ENCODE results near the gene CCDC33. TPM values are rescaled to one million over a fixed set of nuclear protein-coding genes. Genes with fewer than 3 reads are reported as not detected.

The CCDC33 gene
- total and polyA plus RNA-seq, 2 experiments from 2014 or later: 2.6 to 2.8 TPM

DNA sequence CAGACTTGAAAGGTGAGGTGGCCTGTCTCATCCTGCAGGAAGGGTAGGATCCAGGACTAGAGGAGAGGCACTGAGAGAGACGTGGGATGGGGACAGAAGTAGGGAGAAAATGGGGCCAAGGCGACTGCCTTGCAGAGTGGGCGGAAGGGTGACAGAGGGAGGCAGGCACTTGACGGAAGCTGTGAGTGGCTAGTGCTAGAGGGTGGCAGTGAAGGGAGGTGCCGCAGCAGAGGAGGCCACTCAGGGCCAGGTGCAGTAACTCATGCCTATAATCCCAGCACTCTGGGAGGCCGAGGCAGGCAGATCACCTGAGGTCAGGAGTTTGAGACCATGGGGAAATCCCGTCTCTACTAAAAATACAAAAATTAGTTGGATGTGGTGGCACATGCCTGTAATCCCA lies 7.3 kb downstream of the CCDC33 start:
- H3K27ac ChIP-seq (ENCODE audit: low read depth): no peak overlapping the region

More for the DNA sequence above, 7.3 kb downstream of the CCDC33 start:
- TF ChIP-seq EZH2 (IDR thresholded peaks at IDR 0.05; ENCODE audit: low read depth, unreplicated experiment) (no peak), JUNB (IDR thresholded peaks at IDR 0.05; ENCODE audit: unreplicated experiment) (no peak), ZNF462 (CRISPR knock-in tag; IDR thresholded peaks at IDR 0.05) (no peak), NANOG (IDR thresholded peaks at IDR 0.05; ENCODE audit: borderline replicate concordance) (no peak), EZH2phosphoT487 (IDR thresholded peaks at IDR 0.05; ENCODE audit: unreplicated experiment) (no peak), POLR2AphosphoS5 (IDR thresholded peaks at IDR 0.05; ENCODE audit: low read depth) (no peak), ZNF114 (CRISPR knock-in tag; IDR thresholded peaks at IDR 0.05) (no peak), CREB1 (CRISPR knock-in tag; IDR thresholded peaks at IDR 0.05; ENCODE audit: low read depth) (no peak), ZNF331 (CRISPR knock-in tag; IDR thresholded peaks at IDR 0.05; ENCODE audit: low read depth) (no peak), STAT1 (IDR thresholded peaks at IDR 0.05; ENCODE audit: unreplicated experiment) (no peak), CTCF (conservative IDR thresholded peaks at IDR 0.05; ENCODE audit: low read depth in 2 of 2) (no peak)
- TF ChIP-seq, protein P1, sequence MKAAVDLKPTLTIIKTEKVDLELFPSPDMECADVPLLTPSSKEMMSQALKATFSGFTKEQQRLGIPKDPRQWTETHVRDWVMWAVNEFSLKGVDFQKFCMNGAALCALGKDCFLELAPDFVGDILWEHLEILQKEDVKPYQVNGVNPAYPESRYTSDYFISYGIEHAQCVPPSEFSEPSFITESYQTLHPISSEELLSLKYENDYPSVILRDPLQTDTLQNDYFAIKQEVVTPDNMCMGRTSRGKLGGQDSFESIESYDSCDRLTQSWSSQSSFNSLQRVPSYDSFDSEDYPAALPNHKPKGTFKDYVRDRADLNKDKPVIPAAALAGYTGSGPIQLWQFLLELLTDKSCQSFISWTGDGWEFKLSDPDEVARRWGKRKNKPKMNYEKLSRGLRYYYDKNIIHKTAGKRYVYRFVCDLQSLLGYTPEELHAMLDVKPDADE (IDR thresholded peaks at IDR 0.05): no peak
- TF ChIP-seq, protein P2, sequence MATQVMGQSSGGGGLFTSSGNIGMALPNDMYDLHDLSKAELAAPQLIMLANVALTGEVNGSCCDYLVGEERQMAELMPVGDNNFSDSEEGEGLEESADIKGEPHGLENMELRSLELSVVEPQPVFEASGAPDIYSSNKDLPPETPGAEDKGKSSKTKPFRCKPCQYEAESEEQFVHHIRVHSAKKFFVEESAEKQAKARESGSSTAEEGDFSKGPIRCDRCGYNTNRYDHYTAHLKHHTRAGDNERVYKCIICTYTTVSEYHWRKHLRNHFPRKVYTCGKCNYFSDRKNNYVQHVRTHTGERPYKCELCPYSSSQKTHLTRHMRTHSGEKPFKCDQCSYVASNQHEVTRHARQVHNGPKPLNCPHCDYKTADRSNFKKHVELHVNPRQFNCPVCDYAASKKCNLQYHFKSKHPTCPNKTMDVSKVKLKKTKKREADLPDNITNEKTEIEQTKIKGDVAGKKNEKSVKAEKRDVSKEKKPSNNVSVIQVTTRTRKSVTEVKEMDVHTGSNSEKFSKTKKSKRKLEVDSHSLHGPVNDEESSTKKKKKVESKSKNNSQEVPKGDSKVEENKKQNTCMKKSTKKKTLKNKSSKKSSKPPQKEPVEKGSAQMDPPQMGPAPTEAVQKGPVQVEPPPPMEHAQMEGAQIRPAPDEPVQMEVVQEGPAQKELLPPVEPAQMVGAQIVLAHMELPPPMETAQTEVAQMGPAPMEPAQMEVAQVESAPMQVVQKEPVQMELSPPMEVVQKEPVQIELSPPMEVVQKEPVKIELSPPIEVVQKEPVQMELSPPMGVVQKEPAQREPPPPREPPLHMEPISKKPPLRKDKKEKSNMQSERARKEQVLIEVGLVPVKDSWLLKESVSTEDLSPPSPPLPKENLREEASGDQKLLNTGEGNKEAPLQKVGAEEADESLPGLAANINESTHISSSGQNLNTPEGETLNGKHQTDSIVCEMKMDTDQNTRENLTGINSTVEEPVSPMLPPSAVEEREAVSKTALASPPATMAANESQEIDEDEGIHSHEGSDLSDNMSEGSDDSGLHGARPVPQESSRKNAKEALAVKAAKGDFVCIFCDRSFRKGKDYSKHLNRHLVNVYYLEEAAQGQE (IDR thresholded peaks at IDR 0.05; ENCODE audit: unreplicated experiment): no peak
- Mint-ChIP-seq H3K4me1 (peaks cover 42% of the 10 kb centered on the region), H3K4me3 (no peak overlapping the region), H3K36me3 (ENCODE audit: low read depth) (no peaks in the 10 kb centered on the region), H3K27ac (no peak overlapping the region), H3K9me3 (no peaks in the 10 kb centered on the region), H3K27me3 (ENCODE audit: insufficient read depth, low read depth, poor library complexity) (peaks cover 18% of the 10 kb centered on the region)
- H3K4me3 ChIP-seq: no peak overlapping the region
- no peak for ATAC-seq
- peaks cover 12% of the 10 kb centered on the region for H3K4me1 ChIP-seq (ENCODE audit: insufficient read depth)
- H3F3A ChIP-seq (replicated peaks; ENCODE audit: low read depth): 0 out of 2 replicates have a peak, but pooled peaks cover 8% of the 10 kb centered on the region
- H2AFZ ChIP-seq: no peak overlapping the region
- DNase-seq (ENCODE audit: low spot score): no peak
- H3K36me3 ChIP-seq (ENCODE audit: insufficient read depth): no peaks in the 10 kb centered on the region
- H3K9me2 ChIP-seq (ENCODE audit: insufficient read depth): no peaks in the 10 kb centered on the region
- H3K27me3 ChIP-seq (ENCODE audit: insufficient read depth): peaks cover 13% of the 10 kb centered on the region; the same call in 1 of the 2 replicates
- H3K4me2 ChIP-seq: no peak overlapping the region
- H3K79me2 ChIP-seq (replicated peaks; ENCODE audit: insufficient read depth): no peaks in the 10 kb centered on the region
- H4K20me1 ChIP-seq (replicated peaks; ENCODE audit: insufficient read depth): no peaks in the 10 kb centered on the region

All from GM23338 (cell line).